ENCODE data around the gene FOXP2. TPM values are rescaled to one million over a fixed set of nuclear protein-coding genes. Genes with fewer than 3 reads are reported as not detected.
"Not testable (repeated sequence)": the region's sequence is repeated elsewhere in the genome, so short reads cannot be mapped to it uniquely, and the experiment has no call there.

The FOXP2 gene
- total RNA-seq, 2 donors from 2014 or later, result 13.3 to 14.9 TPM

DNA sequence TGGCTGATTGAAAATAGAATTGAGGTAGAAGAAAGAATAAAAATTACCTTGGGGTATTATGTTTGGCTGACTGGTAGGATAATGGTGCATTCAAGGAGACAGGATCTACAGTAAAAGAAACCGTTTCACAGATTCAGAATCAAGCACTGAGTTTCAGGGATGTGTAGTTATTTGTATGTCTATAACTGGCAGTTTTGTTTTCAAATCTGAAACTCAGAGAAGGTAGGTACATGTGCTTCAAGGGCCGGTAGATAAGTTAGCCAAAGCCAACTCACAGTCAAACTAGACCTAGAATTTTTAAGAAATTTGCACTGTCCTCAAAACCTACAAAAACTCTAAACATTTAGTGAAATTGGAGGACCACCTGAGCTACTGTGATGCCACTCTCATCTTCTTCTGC, 191.5 kb downstream of the FOXP2 start:
- H3K9ac ChIP-seq (ENCODE audit: extremely low read depth, low read length, poor library complexity, severe bottlenecking), result no peak overlapping the region
- no peaks in the 10 kb centered on the region for H3K36me3 ChIP-seq (ENCODE audit: control insufficient read depth, insufficient read depth, low read length)
- H3K27me3 Mint-ChIP-seq (ENCODE audit: insufficient read depth), result no peaks in the 10 kb centered on the region
- no peaks in the 10 kb centered on the region for H3K36me3 Mint-ChIP-seq (ENCODE audit: low read depth)
- no peaks in the 10 kb centered on the region for H3K4me1 ChIP-seq (ENCODE audit: control insufficient read depth, insufficient read depth, low read length)
- H3K27me3 ChIP-seq (ENCODE audit: control insufficient read depth, insufficient read depth, low read length, poor library complexity, severe bottlenecking), result no peaks in the 10 kb centered on the region
- no peak overlapping the region for H3K4me3 ChIP-seq (ENCODE audit: low read length)
- H3K9me3 ChIP-seq (ENCODE audit: control insufficient read depth, low read length), result no peaks in the 10 kb centered on the region
- no peak overlapping the region for H3K4me3 Mint-ChIP-seq
- 82 to 90% methylated on average over 2 of the region's 2 CpGs for whole genome bisulfite sequencing, 2 experiments (ENCODE audit: insufficient coverage in 1 of 2, insufficient read length in 1 of 2)
- no peak for DNase-seq
- no peak for TF ChIP-seq CTCF (conservative IDR thresholded peaks at IDR 0.05)
- H3K9me3 Mint-ChIP-seq, result no peaks in the 10 kb centered on the region
- H3K27ac Mint-ChIP-seq, result no peak overlapping the region
- no peak overlapping the region for H3K27ac ChIP-seq (ENCODE audit: low read depth, low read length)
- peaks cover 5% of the 10 kb centered on the region for H3K4me1 Mint-ChIP-seq

- H3K36me3 Mint-ChIP-seq (ENCODE audit: low read depth); H3K36me3 ChIP-seq (ENCODE audit: control insufficient read depth, insufficient read depth, low read length); H3K27me3 ChIP-seq (ENCODE audit: control insufficient read depth, insufficient read depth, low read length, poor library complexity, severe bottlenecking); H3K9ac ChIP-seq (ENCODE audit: extremely low read depth, low read length, poor library complexity, severe bottlenecking); DNase-seq; H3K9me3 ChIP-seq (ENCODE audit: control insufficient read depth, low read length); H3K27ac ChIP-seq (ENCODE audit: low read depth, low read length); H3K4me1 Mint-ChIP-seq; H3K4me3 Mint-ChIP-seq; H3K4me1 ChIP-seq (ENCODE audit: control insufficient read depth, insufficient read depth, low read length); H3K27ac Mint-ChIP-seq; H3K27me3 Mint-ChIP-seq (ENCODE audit: insufficient read depth); H3K4me3 ChIP-seq (ENCODE audit: low read length); H3K9me3 Mint-ChIP-seq: not testable (repeated sequence)
- 92 to 100% methylated on average over 3 to 11 of the region's 11 CpGs for WGBS, 2 experiments (ENCODE audit: insufficient coverage in 1 of 2, insufficient read length in 1 of 2)
These were observed 194.2 kb downstream of the FOXP2 start for GRCh38 chr7:114608822-114609221.

DNA sequence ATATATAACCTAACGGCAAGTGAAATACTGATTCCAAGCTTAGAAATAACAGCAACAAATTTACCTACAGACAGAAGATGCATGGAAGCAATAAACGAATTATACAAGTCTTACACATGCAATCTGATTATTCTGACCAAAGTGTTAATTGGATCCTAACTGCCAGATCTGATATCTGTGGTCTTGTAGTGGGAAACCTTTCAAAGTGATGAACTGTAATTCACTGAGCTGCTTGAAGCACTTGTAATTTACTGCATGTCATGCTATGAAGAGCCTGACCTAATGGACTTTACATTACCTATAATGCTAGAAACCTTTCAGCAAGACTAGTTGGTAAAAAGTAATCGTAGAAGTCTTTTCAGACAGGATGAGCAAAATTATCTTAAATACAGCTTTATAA, 205.6 kb downstream of the FOXP2 start:
- Mint-ChIP-seq H3K27me3 (ENCODE audit: insufficient read depth) (no peaks in the 10 kb centered on the region), H3K27ac (no peak overlapping the region), H3K9me3 (no peaks in the 10 kb centered on the region), H3K4me1 (peaks cover 5% of the 10 kb centered on the region), H3K4me3 (no peak overlapping the region), H3K36me3 (ENCODE audit: low read depth) (no peaks in the 10 kb centered on the region)
- no peak for DNase-seq
- Histone ChIP-seq H3K9ac (ENCODE audit: extremely low read depth, low read length, poor library complexity, severe bottlenecking) (no peak overlapping the region), H3K9me3 (ENCODE audit: control insufficient read depth, low read length) (no peaks in the 10 kb centered on the region), H3K4me3 (ENCODE audit: low read length) (no peak overlapping the region), H3K27ac (ENCODE audit: low read depth, low read length) (no peak overlapping the region), H3K4me1 (ENCODE audit: control insufficient read depth, insufficient read depth, low read length) (peaks cover 3% of the 10 kb centered on the region), H3K27me3 (ENCODE audit: control insufficient read depth, insufficient read depth, low read length, poor library complexity, severe bottlenecking) (no peaks in the 10 kb centered on the region), H3K36me3 (ENCODE audit: control insufficient read depth, insufficient read depth, low read length) (no peaks in the 10 kb centered on the region)
- TF ChIP-seq CTCF (conservative IDR thresholded peaks at IDR 0.05), result no peak
- WGBS, 2 experiments (ENCODE audit: insufficient coverage in 1 of 2, insufficient read length in 1 of 2), result 50 to 65% methylated on average over 1 to 2 of the region's 3 CpGs

DNA sequence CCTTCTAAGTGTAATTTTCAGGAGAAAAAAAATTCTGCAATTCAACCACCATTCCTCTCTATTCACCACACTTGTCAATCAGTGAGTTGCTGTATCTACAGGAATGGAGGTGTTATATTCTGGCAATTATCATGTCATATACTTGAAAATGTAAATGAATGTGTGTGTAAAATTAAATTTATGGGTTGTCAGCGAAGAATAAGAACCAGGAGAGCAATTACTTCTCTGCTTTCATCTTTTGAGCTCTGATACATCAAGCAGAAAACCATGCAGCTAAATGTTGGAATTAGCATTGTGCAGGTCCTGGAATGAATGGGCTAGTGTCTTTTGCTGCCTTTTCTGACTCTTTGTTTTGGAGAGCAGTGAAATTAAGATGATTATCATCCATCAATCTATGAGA, 207.6 kb downstream of the FOXP2 start:
- Histone ChIP-seq H3K27ac (ENCODE audit: low read depth, low read length) (no peak overlapping the region), H3K9me3 (ENCODE audit: control insufficient read depth, low read length) (no peaks in the 10 kb centered on the region), H3K27me3 (ENCODE audit: control insufficient read depth, insufficient read depth, low read length, poor library complexity, severe bottlenecking) (no peaks in the 10 kb centered on the region), H3K4me1 (ENCODE audit: control insufficient read depth, insufficient read depth, low read length) (peaks cover 3% of the 10 kb centered on the region), H3K9ac (ENCODE audit: extremely low read depth, low read length, poor library complexity, severe bottlenecking) (no peak overlapping the region), H3K36me3 (ENCODE audit: control insufficient read depth, insufficient read depth, low read length) (no peaks in the 10 kb centered on the region), H3K4me3 (ENCODE audit: low read length) (no peak overlapping the region)
- no peaks in the 10 kb centered on the region for H3K36me3 Mint-ChIP-seq (ENCODE audit: low read depth)
- no peaks in the 10 kb centered on the region for H3K9me3 Mint-ChIP-seq
- no peak overlapping the region for H3K4me3 Mint-ChIP-seq
- no peak for TF ChIP-seq CTCF (conservative IDR thresholded peaks at IDR 0.05)
- H3K27ac Mint-ChIP-seq, result no peak overlapping the region
- peaks cover 5% of the 10 kb centered on the region for H3K4me1 Mint-ChIP-seq
- 96 to 100% methylated on average over 1 of the region's 1 CpG for WGBS, 2 experiments (ENCODE audit: insufficient coverage in 1 of 2, insufficient read length in 1 of 2)
- DNase-seq, result no peak
- no peaks in the 10 kb centered on the region for H3K27me3 Mint-ChIP-seq (ENCODE audit: insufficient read depth)

All from endodermal cell (in vitro differentiated cells).